HUDEP-2 (cell line): ENCODE measurements around the gene KCNA5.
A peak's percentile ranks its signal among the peaks of the same experiment; 100 is the strongest.

Source experiments
- DNase-seq, 76 experiments: peaks; one replicate each; lab custom pipeline; 2025; ENCODE audit not compliant: unreplicated experiment in 76 of 76; lab: John Stamatoyannopoulos, UW

Gene KCNA5

DNA sequence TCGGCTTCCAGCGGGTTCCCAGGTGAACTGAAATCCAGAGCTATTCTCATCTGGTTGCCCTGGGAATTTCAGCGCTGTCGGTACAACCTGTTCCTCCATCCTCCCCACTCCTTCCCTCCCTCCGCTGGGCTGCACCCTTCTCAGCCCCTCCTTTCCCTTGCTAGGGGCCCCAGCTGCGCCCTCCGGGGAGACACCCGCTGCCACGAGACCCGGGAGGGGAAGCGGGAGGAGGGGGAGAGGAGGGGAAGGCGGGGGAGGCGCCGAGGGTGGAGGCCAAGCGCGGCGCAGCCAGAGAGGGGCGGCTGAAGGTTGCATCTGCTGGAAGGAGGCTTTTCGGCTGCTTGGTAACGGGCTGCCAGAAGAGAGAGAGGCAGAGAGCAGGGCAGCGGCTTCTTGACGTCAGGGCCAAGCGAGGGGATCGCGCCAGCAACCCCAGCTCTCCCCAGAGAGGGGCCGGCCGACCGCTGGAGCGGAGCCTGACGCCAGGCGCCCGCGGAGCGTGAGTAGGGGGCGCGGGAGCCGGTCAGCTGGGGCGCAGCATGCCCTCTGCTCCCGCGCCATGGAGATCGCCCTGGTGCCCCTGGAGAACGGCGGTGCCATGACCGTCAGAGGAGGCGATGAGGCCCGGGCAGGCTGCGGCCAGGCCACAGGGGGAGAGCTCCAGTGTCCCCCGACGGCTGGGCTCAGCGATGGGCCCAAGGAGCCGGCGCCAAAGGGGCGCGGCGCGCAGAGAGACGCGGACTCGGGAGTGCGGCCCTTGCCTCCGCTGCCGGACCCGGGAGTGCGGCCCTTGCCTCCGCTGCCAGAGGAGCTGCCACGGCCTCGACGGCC lies at the start of gene KCNA5:
Gene KCNA5 (plus strand): TSS at position 291 of the 831 bp plus-strand sequence. CDS start 269 bp downstream, at position 560.
- no peak for DNase-seq

DNA sequence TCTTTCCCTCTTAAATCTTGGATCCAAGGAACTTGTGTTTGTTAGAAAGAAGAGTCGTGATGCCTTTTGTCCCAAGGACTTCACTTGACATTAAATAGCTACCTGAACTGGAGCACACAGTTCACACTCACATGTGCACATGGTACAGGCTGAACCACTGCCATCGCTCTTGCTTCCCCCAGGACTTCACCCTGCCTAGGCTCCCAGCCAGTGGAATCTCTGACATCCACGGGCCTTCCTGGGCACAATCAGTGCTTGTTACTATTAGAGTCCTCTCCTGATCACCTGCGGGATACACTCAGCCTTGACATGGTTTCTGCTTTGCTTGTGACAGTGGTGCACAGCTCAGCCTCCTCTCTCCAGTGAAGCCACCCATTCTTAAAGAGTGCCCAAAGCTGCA lies 49.1 kb upstream of the KCNA5 start:
- DNase-seq: no peak

DNA sequence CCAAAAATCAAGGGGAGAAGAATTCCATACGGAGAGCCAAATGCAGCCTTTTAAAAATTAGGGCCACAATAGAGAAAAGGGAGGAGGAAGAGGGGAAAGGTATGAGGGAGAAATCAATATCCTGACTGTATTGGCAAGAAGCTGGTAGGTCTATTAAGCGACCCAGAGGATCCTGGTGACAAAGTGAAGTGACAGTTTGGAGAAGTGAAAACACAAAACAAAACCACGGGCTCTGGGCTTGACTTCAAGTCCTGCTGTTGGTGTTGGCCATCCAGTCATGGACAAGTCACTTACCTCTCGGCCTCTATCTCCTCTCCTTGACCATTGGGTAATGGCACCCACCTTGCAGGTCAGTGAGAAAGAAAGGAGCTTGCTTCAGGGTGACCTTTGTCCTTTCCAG lies 47.0 kb upstream of the KCNA5 start:
- DNase-seq: no peak

DNA sequence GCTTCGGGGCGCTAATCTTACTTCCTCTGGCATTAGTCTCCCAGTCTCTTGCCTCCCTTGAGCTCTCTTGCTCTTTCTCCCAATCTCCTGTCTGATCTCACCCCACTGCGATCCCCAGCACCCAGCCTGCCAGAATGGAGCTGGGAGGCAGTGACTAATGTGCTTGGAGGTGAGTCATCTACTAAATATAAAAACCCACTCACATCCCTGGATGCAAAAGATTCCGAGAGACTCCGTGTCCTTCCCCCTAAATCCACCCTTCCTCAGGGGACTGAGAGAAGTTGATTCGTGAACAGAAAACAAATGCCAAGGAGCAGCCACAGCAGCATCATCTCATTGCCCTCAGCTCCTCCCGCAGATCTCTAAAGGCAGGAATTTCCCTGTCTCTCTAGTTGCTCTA lies 45.7 kb upstream of the KCNA5 start:
- no peak for DNase-seq

DNA sequence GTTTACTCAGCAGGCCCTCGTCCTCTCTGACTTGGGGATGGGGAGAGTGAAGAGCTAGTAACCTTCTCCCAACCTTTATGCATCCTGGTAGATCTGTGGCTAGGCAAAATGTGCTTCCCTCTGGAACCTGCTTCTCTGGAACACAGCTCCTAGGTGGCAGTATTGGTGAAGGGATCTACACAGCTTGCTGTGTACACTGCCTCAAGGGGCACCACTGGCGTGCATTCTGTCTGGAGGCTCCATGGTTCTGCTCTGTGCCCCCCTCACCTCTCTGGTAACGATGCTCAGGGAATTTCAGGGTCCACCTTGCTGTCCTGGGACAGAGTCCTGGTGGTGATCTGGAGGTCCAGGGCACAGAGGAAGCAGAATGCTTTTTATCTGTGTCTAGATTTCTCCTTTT lies 43.5 kb upstream of the KCNA5 start:
- no peak for DNase-seq

DNA sequence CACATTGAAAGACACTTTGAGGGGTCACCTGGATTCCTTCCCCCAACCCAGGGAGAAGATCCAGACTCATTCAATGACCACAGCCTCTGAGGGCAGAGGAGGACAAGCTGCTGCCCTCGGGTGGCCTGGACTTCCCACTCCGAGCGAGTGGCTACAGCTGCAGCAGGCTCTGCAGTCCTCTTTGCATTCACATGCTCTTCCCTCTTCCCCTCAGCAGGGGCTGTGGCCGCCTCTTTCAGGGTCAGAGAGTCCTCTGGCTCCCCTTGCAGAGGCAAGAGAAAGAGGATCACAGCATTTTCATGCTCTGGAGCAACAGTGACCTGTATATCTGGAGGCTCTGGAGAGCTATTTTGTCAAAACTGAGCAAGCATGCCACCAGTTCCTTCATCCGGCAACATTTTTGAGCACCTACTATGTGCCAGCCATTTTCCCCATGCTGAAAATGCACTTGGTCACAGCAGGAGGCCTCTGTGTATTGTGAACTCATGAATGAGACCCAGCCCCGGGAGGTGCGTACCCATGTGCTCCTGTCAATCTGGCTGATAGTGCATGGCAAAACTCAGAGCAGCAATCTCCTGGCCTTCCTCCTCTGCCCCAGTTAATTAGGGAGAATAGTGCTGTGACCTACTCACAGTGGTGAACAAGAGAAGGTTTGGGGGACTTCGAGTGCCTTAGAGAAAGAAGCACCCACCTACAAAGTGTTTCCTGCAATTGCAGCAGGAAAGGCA lies 42.9 kb upstream of the KCNA5 start:
- DNase-seq: no peak

DNA sequence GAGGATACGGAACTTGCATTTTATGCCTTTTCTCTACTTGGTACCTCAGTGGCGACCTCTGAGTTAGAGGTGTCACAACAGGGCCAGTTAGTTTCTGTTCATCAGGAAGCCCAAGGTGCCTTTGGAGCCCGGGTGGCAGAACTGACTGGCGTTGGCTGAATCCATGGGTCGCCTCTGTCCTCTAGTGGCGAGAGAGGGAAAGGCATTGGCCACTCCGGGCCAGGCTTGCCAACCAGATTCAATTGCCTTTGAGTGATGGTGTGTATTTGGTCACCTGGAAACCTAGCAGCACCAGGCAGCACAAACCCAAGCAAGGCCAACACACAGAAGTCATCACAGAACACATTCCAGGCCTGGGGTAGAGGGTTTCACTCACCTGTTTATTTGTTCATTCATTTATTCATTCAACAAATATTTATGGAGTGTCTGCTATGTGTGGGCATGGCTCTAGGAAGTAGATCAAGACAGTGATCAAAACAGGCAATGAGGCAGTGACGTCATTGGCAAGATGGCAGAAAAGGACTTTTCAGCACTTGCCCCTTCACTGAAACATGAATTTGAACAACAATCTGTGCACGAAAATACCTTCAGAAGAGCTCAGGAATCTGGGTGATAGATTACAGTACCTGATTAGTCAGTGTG lies 40.5 kb upstream of the KCNA5 start:
- DNase-seq: peak in 46 of 76 experiments; percentile 1 to 55 (median 13)

DNA sequence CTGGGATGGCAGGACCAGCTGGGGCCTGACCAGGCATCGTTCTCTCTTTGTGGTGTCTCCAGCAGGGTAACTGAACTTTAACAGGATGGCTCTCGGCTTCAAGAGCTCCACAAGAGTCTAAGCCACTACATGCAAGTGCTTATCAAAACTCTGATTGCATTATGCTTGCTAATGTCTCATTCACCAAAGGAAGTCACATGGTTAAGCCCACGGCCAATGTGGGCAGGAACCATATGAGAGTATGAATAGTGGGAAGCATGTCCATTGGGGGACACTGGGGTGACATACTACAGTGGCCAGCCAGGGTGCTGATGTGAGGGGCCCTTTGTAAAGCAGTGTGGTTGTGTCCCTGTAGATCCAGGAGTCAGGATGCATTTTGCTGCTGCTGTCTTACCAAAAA lies 35.0 kb upstream of the KCNA5 start:
- no peak for DNase-seq

DNA sequence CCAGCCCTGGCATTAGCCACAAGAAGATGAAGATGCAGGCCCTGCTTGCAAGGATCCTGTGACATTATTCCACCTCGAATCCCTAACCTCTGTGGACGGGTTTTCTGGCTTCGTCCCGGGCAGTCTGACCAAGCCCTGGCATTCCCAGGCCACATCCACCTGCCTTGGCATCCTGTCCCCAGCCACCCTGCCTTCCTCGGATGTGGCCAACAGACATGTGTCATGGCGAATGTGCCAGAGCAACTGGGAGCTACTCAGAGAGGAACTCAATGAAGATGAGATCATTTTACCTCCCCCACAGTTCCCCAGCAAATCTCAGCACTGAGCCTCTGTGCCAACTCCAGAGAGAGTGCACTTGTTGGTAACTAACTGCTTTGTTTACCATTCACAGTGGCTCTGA lies 33.5 kb upstream of the KCNA5 start:
- no peak for DNase-seq

DNA sequence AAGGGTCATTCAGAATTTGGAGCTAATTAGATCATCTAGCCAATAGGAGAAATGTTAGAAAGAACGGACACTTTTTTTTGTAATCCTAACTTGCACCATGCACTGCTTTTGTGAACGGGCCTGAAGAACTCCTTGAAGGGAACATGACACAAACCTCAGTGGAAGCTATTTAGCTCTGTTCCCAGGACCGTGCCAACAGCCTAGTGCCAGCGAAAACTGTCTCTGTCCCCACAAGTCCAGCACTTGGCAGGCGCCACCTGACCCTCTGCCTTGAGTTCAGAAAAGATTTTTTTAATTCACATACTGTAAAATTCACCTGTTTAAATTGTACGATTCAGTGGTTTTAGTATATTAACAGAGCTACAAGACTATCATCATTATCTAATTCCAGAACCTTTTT lies 31.3 kb upstream of the KCNA5 start:
- DNase-seq: no peak

DNA sequence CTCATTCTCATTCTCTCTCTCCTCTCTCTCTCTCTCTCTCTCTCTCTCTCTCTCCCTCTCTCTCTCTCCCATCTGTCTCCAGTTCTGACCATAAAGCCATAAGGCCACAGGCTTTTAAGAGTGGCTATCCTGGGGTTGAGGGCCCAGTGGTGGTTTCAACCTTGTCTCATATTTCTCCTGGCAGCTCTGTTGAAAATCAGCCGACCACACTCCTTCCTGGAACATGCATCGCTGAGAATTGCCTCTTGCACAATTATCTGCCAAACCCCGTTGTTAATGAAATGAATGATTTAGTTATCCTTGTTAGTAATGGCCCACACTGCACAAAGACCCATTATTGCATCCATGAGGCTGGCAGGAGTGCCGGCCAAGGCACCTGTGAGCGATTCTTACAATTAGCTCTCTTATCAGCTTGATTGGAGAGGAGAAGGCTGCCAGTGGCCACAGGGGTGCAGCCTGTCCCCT lies 30.4 kb upstream of the KCNA5 start:
- DNase-seq: no peak

DNA sequence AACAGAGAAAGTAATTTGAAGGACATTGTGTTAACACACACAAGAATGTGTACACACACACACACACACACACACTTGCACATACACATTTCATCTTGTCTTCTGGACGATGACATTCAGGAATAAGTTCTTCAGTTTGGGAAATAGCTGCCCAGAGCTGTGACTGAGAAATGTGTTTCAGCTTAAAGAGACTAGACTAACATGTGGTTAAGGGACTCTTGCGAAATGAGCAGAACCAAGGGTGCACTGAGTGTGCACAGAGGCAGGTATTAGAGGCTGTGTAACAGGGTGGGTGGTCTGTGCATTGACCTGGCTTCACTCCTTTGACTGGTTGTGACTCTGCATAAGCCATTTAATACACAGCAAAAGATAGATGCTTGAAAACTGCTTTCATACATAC lies 29.4 kb upstream of the KCNA5 start:
- no peak for DNase-seq

DNA sequence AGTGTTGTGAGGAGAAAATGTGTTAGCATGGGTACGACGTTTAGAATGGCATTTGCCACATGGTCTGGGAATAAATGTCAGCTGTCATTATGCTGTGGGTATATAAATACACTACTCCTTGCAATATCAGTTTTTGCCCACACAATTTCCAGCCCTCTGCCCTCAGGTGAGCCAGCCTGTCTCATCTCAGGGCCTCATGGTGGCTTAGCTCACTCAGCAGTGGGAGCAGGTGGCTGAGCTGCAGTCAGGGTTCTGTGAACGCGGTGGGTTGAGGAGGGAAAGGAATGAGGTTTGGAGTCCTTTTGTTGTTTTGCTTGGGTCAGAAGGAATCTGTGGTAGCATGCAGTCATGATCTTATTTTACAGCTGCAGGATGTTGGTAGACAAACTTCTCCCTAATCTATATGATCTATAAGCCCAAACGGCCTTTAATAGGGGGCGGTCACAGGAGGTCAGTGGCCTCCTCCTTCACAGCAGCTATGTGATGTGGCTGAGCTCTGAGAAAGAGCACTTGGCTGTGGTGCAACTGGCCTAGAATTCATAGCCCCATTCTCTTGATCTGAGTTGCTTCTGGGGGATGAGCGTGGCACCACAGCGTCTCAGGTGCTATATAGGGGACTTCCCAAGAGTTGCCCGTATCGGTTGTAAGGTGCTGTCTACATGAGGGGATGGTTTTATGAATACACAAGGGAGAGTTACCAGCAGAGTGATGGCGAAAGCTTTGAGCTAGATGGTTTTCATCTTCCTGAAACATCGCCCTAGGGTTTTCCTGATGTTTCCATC lies 27.8 kb upstream of the KCNA5 start:
- no peak for DNase-seq

DNA sequence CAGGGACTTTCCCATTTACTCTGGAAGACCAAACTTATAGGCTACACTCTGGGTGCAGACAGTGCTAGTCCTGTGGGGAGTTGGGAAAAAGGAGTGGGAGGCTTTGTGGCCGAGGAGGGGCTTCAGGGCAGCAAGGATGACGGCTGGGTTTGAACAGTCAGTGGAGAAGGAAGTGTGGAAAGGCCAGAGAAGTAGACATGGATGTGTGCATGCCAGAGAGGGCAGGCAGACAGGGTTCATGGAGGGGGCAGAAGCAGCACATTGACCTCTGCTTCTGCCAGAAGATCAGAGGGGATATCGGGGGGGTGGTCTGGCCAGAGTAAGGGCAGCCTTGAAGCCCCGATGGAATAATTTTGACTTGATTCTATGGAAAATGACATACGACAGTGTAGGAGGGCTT lies 27.2 kb upstream of the KCNA5 start:
- DNase-seq: no peak

DNA sequence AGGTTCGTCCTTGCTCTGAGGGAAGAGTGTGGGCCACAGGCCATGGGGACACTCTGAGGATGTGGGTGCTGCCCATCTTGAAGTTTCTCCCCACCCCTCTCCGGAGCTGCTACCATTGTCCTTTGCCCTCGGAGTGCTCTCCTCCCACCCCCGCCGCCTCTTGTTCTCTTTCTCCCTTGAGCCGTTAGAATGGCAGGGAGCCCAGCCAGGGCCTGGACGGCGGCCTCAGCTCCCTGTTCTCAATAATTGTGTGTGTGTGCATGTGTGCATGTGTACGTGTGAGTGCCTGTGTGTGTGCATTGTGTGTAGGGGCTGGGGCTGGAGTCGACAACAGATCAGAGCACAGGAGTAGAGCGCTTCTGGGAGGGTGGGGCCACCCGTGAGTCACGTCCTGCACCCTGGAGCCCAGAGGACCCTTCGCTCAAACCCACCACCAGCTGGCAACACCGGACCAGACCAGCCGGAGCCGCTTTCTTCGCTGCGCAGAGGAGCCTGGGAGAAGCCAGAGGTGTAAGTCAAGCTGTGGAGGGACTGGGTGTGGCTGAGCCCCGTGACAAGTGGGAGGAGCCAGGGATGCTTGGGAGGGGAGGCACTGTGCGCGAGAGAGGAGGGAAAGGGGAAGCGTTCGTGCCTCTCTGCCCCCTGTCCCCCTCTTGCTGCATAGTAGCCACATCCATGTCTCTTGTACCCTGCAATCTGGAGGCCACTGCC lies 25.9 kb upstream of the KCNA5 start:
- no peak for DNase-seq

DNA sequence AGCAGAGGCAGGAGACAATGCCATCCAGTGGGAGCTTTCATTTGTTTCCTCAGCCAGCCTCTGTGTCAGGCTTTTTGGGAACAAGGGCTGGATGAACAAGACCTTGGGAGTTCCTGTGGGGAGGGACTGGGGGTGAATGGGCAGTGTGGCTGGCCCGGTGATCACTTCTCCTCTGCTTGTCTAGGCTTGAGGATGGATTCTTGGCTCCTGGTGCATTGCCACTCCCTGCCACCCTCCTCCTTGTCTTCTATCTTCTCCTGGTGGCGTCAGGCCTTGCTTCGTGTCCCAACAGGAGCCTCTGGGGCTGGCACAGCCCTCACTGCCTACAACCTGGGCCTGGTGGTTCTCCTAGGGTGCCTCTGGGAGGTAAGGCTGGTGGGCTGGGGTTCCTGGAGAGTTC lies 25.0 kb upstream of the KCNA5 start:
- no peak for DNase-seq

DNA sequence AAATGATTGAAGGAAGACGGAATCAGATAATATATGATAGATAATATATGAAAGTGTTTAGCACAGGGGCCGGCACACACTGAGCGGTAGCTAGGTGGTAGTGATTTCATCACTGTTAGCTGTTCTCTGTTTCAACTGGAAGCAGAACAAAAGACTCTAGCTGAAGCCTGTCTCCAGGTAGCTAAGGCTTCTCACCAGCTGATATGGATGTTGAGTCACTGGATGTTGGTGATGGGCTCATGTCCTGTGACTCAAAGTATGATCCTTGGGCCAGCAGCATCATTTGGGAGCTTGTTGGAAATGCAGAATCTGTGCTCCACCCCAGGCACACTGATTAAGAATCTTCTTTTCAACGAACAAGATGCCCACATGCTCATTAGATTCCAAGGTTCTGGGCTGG lies 21.7 kb upstream of the KCNA5 start:
- no peak for DNase-seq

DNA sequence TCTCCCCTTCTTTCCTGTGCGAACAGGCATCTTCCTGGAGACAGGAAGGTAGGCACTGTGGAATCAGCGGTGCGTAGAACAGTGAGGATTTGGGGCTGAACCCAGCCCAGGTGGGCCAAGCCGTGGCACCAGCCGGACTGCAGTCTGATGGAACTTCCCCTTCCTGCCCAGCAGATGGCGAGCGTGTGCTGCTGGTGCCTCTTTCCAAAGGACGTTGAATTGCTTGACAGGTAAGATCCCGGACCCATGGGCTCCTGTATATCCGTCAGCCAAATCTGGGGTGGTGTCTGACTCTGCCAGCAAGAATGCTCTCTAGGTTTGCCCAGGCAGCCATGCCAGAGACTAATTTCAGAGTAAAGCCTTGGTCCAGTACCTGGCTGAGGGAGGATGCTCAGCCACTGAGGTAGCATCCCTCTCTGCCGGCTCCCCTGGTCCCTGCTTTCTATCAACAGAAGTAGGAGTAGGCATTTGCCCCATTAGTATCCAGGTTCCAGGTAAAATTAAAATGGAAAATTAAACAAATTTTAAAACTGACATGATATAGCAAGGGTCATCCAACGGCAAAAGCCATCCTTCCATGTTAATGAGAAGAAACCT lies 21.1 kb upstream of the KCNA5 start:
- peak in 12 of 76 experiments; percentile 1 to 8 (median 2) for DNase-seq

DNA sequence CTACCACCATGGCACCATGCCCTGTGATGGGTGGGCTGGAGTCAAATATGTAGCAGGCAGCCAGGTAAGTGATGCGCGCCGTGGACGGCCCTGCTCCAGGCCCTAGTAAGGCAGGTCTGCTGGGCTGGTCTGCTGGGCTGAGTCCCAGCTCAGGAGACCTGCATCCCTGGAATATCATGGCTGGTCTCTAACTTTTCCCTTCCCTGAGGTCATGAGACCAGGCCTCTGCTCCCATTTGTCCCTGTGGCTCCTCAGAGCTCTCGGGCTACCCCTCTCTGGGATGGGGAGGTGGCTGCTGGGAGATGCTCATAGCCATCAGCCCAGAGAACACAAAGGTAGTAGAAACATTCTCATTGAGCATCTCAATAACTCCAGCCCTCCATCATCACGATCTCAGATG lies 19.8 kb upstream of the KCNA5 start:
- DNase-seq: no peak
